A673 (cell line): ENCODE measurements around the gene GRIN2D.

ENCODE experiments used
- CTCF ChIP-seq: fragments of 300-800, 200-600 bp; sonication (generic); conservative IDR thresholded peaks from 2 replicates; pipeline ENCODE4 v1.5.1; 2017; ENCODE audit warnings: low read depth, mild to moderate bottlenecking, antibody characterized with exemption, low read length, moderate library complexity, mixed read lengths
- EZH2 ChIP-seq: fragments of 200-600 bp; sonication (generic); IDR thresholded peaks from 2 replicates; pipeline ENCODE4 v1.6.1; 2017; ENCODE audit warnings: borderline replicate concordance, low read depth, mild to moderate bottlenecking, mixed read lengths, antibody characterized with exemption, low read length; ENCODE audit not compliant: poor library complexity, severe bottlenecking

- TF ChIP-seq CTCF (no peak), EZH2 (no peak)
These were observed 2.0 kb downstream of the GRIN2D start for GRCh38 chr19:48395499-48395898.
